ENCODE results near the gene MDM2. TPM values are rescaled to one million over a fixed set of nuclear protein-coding genes. Genes with fewer than 3 reads are reported as not detected.

The MDM2 gene
- total and polyA plus RNA-seq, 2 of the 8 experiments (the other 6 are each of a cell fraction or from before 2014, with no cell fraction given): 15.1 to 115 TPM

GRCh38 chr12:68823696-68824095, 15.7 kb downstream of the MDM2 start:
- Histone ChIP-seq H4K20me1 (replicated peaks in 1 of 2; ENCODE audit: control insufficient read depth in 1 of 2, insufficient read depth in 2 of 2, low read length in 2 of 2) (peaks cover 2 to 8% of the 10 kb centered on the region in 2 experiments), H3K79me2 (ENCODE audit: control insufficient read depth in 1 of 2, insufficient read depth in 2 of 2, low read length in 2 of 2) (peaks cover 0 to 22% of the 10 kb centered on the region in 2 experiments; a peak in 2 of 4 replicates)

More at GRCh38 chr12:68823696-68824095, 15.7 kb downstream of the MDM2 start:
- Histone ChIP-seq H2BK12ac (ENCODE audit: low read depth, low read length) (no peak overlapping the region), H3K36me3 (ENCODE audit: control insufficient read depth in 2 of 4, insufficient read depth in 4 of 4, low read length in 3 of 4) (peaks cover 13 to 96% (median 55%) of the 10 kb centered on the region in 4 experiments), H4K8ac (ENCODE audit: extremely low read depth, insufficient read depth, low read length) (no peak overlapping the region), H3K18ac (ENCODE audit: extremely low read depth, low read length) (no peak overlapping the region), H2AK5ac (ENCODE audit: low read depth, low read length) (no peak overlapping the region), H2BK120ac (replicated peaks; ENCODE audit: low read depth, low read length) (no peak overlapping the region), H3K4ac (replicated peaks; ENCODE audit: insufficient read length, low read depth, low read length) (no peak overlapping the region), H2AFZ (ENCODE audit: low read length) (no peak overlapping the region), H3K9ac (replicated peaks in 1 of 4; ENCODE audit: extremely low read depth in 1 of 4, low read depth in 3 of 4, low read length in 3 of 4) (no peak overlapping the region), H3K23me2 (ENCODE audit: low read depth, low read length) (no peaks in the 10 kb centered on the region), H3K4me1 (replicated peaks in 1 of 4; ENCODE audit: control insufficient read depth in 3 of 4, insufficient read depth in 4 of 4, low read length in 3 of 4) (no peaks in the 10 kb centered on the region), H2BK5ac (ENCODE audit: low read depth, low read length) (no peak overlapping the region), H3K27me3 (replicated peaks in 1 of 4; ENCODE audit: control insufficient read depth in 3 of 4, extremely low read depth in 1 of 4, insufficient read depth in 3 of 4, low read length in 3 of 4) (no peaks in the 10 kb centered on the region), H4K5ac (ENCODE audit: insufficient read length, low read depth, low read length) (no peak overlapping the region), H3K27ac (ENCODE audit: low read depth, low read length) (no peak overlapping the region), H3K4me2 (ENCODE audit: insufficient read depth in 1 of 2, low read depth in 2 of 2, low read length in 2 of 2) (no peak overlapping the region), H3K79me1 (ENCODE audit: low read depth, low read length) (no peaks in the 10 kb centered on the region), H3K4me3 (ENCODE audit: extremely low read depth in 1 of 4, insufficient read depth in 2 of 4, low read depth in 3 of 4, low read length in 4 of 4) (no peak overlapping the region), H2BK20ac (ENCODE audit: low read length) (no peak overlapping the region), H3K56ac (replicated peaks; ENCODE audit: insufficient read length, low read depth, low read length) (no peak overlapping the region), H3K9me3 (ENCODE audit: insufficient read depth in 2 of 2, low read depth in 1 of 2, low read length in 1 of 2) (no peaks in the 10 kb centered on the region), H4K91ac (replicated peaks; ENCODE audit: insufficient read length, low read length) (no peak overlapping the region), H2BK15ac (ENCODE audit: low read length) (no peak overlapping the region), H3K23ac (ENCODE audit: insufficient read length) (no peak overlapping the region), H3K14ac (ENCODE audit: insufficient read length) (no peak overlapping the region)
- DNase-seq (ENCODE audit: low read depth in 1 of 2, low spot score in 2 of 2): no peak
- 94% methylated on average over 3 of the region's 3 CpGs; no CpG with 5 or more reads in 1 of the 2 experiments for WGBS, 2 experiments (ENCODE audit: extremely low coverage in 1 of 2, insufficient coverage in 1 of 2, insufficient read length in 1 of 2, insufficient replicate concordance in 2 of 2, low coverage in 1 of 2, low lambda C conversion rate in 2 of 2, missing lambda C conversion rate in 1 of 2)
- ChIA-PET CTCF (ENCODE audit: partially characterized antibody) (interaction anchor here (0.6 to 1.6 kb wide), 2 partner anchors 21 to 729 kb away, joined by 3 read pairs; no protein-coding TSS in a partner anchor), POLR2A (ENCODE audit: partially characterized antibody) (interaction anchor here (2.7 to 6.0 kb wide), 2 partner anchors 11 to 16 kb away, joined by 20 to 41 read pairs; partner anchors contain the start of gene MDM2)
- TF ChIP-seq ATF2 (IDR thresholded peaks at IDR 0.05; ENCODE audit: low read length) (no peak), SUZ12 (IDR thresholded peaks at IDR 0.05; ENCODE audit: low read length) (no peak), TEAD4 (IDR thresholded peaks at IDR 0.05; ENCODE audit: low read depth, low read length) (no peak), RBBP5 (IDR thresholded peaks at IDR 0.05; ENCODE audit: borderline replicate concordance, low read depth, low read length) (no peak), CHD2 (IDR thresholded peaks at IDR 0.05; ENCODE audit: low read length) (no peak), SAP30 (IDR thresholded peaks at IDR 0.05; ENCODE audit: insufficient read depth, insufficient replicate concordance, low read length) (no peak), EZH2 (IDR thresholded peaks at IDR 0.05; ENCODE audit: low read depth, low read length, severe bottlenecking) (no peak), SP1 (IDR thresholded peaks at IDR 0.05; ENCODE audit: low read depth, low read length) (no peak)
- no peak for FAIRE-seq

Data from H1 (cell line).